Testis (tissue), 2 donors: ENCODE data around the gene KCNK2.

Source experiments
- POLR2A ChIP-seq: fragments of 450-650 bp; IDR thresholded peaks from one replicate; pipeline ENCODE4 v1.6.1; 2017; ENCODE audit warnings: antibody characterized with exemption, mild to moderate bottlenecking, moderate library complexity
- TF ChIP-seq, protein P1 (sequence below), 3 experiments: fragments of 450-650 bp in 2 of 3; fragments of 200-600 bp in 1 of 3; sonication (generic) in 1 of 3; IDR thresholded peaks; one replicate each; pipeline ENCODE4 v1.5.1; 2016 to 2019; ENCODE audit warnings: antibody characterized with exemption in 3 of 3, mild to moderate bottlenecking in 2 of 3, moderate library complexity in 1 of 3

DNA sequence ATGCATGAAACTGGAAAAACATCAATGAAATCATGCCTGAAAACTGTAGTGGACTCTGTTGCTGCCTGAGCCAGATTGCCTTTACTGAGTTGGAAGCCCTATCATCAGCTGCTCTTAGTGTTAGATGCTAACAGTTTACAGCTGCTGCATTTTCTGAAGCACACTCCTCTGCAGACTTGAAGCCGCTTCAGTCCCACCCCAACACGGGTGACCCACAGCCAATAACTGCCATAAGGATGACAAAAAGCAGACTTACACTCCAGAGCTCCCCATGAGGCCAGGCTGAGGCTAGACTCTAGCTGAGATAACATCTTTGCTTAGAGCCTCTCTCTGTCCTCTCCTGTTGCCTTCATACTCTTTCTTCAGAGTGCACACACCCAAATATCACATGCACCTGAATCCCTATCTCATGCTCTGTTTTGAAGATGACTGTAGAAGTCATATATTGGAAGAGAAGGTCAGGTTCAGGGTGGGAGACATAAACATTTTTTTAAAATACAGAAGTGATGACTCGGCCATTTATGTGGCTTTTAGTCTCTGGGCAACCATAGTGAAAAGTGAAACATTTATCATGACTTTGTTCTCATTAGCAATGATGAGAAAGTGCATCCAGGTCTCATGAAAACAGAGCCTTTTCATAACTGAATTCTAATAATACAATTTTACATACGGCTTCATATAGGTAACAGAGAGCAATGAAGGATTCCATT is 161.0 kb downstream of the KCNK2 start:
- no peak for TF ChIP-seq POLR2A
- TF ChIP-seq, protein P1, sequence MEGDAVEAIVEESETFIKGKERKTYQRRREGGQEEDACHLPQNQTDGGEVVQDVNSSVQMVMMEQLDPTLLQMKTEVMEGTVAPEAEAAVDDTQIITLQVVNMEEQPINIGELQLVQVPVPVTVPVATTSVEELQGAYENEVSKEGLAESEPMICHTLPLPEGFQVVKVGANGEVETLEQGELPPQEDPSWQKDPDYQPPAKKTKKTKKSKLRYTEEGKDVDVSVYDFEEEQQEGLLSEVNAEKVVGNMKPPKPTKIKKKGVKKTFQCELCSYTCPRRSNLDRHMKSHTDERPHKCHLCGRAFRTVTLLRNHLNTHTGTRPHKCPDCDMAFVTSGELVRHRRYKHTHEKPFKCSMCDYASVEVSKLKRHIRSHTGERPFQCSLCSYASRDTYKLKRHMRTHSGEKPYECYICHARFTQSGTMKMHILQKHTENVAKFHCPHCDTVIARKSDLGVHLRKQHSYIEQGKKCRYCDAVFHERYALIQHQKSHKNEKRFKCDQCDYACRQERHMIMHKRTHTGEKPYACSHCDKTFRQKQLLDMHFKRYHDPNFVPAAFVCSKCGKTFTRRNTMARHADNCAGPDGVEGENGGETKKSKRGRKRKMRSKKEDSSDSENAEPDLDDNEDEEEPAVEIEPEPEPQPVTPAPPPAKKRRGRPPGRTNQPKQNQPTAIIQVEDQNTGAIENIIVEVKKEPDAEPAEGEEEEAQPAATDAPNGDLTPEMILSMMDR (IDR thresholded peaks at IDR 0.05): no peak
